GM11168 (cell line): Measurements from ENCODE around the gene ABR.

Experiments used
- in situ Hi-C: fragments of 300-500 bp; cut with MboI; formaldehyde crosslinking; loops from one replicate; pipeline ENCODE4 v1.12.0; 2022; ENCODE audit warnings: low sequenced_read_pairs; ENCODE audit not compliant: unreplicated experiment

ABR gene

DNA sequence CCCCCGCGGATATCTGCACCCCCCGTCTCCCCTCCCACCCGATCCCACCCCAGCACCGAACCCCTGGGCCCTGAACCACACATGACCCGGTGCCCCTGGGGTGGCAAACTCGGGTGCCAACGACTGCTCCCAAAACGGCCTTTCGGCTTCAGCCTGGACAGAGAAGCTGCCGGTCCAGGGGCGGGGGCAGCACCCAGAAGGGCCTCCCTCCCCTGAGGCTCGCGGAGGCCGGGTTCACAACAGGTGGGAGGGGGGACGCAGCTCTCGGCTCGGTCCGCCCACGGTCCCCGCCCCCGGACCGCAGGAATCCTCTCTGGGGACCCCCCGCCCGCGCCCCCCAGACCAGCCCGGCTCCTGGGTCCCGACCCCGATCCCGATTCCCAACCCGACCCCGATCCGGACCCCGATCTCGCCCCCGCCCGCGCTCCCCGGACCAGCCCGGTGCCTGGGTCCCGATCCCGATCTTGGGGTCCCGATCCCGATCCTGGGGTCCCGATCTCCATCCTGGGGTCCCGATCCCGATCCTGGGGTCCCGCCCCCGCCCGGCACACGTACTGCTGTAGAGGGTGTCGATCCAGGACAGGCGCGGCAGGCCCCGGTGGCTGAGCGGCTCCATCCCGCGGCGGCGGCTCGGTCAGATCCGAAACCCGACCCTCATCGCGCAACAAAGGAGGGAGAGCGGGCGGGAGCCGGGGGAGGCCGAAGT lies 516 bp downstream of the ABR start:
- in situ Hi-C loops: no loop called here

DNA sequence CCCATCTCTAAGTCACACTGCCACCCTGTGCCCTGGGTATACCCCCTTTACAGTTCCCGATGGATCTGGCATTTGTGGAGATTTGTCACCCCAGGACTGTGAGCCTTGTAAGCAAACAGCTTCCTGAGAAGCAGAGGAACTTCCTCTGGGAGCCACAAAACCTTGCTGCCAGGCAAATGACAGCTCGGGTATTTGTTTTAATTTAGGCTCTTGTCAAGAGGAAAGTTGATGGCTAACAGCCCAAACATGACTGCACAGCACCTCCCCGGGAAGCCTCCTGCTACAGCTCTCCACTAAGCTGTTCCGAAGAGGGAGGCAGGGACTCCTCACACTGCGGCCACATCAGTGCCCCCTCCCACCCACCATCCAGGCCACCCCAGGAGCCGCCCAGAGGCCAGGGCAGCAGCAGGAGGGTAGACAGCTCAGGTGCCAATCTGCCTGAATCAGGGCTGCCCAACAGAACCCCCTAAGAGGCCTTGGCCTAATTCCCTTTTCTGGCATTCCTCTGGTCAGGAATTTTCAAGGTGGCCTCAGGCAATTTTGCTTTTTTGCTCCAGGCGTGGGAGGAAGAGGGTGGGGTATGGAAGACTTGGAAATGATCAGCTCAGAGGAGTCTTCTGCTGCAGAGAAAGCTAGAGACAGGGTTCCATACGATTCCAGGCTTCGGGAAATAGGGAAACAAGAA lies 2.6 kb downstream of the ABR start:
- in situ Hi-C loops: no loop called here

DNA sequence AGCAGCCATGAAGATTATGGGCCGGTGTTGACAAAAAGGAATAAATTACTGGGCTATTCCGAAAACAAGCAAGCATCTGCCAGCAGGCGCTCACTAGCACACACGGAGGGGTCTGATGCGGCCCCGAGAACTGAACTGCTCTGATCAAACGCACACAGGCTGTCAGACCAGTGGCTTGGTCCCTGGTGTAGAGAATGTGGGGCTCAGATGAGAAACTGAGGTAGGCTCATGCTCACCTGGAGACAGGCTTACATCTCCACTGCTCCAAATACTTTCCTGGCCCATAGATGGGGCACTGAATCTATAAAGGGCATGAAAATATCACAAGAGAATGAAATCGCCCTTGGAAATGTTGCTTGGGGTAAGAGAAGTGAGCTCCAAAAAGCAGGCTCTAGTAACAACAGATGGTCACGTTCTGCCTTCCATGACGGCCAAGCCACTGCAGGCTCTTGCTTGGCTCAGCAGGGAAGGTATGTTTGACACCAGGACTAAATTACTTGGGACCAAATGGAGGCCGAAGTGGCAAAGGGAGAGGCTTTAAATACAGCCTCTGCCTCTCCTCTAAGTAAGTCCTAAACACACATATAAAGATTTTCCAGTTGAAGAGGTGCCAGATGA lies 5.4 kb downstream of the ABR start:
- in situ Hi-C loops: no loop called here

DNA sequence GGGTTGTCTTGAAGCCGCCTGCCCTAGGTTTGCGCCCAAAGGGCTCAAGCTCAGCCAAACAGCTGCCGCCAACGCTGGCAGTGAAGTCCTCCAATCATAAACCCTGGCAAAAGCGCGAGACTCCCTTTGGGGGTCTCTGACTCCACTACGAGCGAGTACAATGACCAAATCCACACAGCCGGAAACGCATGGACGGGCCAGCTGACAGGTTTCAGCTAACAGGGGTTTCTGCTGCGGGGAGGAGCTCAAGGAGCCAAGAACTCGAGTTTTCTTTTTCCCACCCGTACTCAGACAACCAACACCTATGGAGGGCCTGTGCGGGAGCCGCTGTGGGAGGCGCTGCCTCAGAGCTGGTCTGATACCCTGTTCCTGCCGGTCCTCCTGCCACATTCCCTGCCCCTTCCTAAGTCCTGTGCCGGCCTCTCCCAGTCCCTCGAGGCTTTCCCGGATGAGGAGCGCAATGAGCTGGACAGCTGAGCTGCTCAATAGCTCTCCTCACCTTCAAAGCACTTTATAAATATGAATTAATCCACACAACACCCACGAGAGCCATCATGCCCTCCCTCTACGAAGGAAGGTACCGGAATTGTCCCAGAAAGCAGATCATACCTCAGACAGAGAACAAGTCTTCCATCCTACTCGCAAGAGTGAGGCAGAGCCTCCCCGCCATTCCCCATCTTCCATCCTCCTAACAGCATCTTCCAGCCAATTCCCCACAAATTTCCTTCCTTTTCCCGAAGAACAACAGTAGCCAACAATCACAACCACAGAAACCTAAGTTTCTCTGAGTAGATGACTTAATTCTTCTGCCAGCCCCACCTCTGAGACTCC lies 6.1 kb downstream of the ABR start:
- in situ Hi-C loops: no loop called here

DNA sequence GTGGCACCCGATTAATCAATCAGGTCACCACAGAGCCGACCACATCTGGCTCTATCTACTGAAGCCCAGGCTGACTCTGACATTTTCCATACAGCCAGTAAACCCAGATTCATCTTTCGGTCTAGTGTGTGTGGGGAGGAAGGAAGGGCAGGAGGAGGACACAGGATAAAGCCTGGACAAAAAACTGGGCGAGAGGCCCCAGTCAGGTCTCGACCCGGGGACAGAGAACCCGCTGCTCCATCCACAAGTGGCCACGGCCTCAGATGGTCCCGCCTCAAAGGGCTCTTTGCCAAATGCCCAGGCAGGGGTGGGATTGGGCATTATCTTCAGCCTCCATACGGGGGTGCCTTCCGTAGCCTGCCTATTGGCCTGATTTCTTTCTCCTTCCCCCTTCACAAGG lies 7.8 kb downstream of the ABR start:
- in situ Hi-C loops: no loop called here

DNA sequence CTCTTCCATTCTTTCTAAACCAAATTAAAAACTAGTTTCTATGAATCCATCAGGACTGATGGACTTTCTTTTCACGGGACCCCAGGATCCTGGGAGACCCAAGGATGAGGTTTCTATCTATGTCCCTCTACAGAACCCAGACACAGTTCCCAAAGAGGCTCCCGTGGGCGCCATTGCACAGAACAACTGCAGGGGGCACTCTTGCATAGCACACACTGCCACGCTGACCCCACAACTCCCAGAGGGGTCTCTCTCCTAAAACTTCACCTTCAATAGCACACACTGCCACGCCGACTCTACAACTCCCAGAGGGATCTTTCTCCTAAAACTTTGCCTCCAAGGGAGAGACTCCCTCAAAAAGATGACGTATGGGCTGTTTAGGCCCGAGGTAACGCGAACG lies 9.0 kb downstream of the ABR start:
- in situ Hi-C loops: no loop called here

DNA sequence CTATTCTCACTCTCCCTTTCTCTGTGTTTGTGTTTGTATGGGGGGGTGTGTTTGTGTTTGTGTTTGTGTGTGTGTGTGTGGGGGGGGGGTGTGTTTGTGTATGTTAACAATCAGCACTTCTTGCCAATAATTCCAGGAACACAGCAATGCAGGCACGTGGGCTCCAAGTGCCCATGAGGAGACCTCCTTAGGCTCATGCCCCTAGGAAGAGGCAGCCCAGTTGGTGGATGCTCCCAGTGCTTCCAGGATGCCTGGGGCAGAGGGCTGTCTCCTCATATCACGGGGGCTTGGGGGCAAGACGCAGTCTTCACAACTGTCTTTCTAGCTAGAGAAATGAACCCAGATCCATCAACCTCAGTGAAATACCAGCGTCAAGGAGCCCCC lies 9.9 kb downstream of the ABR start:
- in situ Hi-C loops: no loop called here

DNA sequence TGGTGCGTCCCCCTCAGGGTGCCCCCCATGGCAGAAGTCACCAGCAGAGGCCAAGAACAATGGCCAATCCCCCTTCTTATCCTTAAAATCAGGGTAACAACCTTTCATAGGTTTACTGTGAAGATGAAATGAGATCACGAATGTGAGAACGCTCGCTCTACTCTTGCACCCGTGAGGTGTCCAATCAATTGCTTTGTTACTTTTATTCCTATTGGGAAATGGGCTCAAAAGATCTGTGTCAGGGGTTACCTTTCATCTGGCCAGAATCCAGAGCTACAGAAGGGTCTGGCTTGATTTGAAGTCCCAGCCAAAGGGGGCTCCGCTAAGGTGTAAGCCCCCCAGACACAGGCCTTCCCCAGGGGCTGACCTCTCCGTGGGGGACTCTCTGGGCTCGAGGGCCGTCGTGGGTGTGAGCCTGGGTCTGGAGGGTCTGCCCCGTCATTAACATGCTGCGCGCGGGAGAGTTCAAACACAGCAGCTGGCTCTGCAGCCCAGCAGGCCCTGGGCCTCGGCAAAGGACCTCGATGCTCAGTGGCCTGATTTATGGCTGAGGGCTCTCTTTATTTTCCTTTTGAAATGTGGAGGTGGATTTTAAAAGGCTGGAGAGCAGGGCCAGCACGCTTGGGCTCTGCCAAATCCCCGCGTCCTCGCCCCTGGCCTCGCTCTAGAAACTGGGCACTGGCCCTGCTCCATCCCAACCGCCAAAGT lies 10.4 kb downstream of the ABR start:
- in situ Hi-C loops: no loop called here

DNA sequence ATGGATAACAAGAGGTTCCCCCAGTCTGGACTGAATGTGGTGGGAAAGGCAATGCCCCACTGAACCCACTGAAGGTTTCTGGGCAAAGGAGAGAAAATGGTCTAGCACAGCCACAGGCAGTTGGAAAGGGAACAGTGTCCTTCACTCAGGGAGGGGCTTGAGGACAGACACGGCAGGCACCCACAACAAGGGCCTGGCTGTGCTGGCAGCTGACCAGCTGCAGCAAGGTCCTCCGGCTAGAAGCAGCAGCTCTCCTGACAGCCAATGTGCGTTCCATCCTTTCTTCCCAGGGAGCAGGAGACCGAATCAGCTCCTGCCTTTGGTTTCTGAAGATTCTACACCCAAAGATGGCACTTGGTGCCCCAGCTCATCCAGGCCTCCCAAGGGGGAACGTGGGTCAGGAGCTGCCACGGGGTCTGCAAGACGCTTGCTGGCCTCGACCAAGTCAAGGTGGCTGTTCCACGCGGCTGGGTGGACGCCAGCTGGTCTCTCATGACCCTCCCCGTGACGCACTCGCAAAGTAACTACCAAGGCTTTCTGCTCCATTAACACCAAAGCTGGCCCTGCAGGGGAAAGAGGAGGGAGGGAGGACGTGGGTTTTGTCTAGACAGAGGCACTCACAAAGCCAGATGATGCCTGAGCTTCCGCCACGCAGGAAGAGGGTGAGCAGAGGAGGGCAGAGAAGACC lies 11.1 kb downstream of the ABR start:
- in situ Hi-C loops: no loop called here

DNA sequence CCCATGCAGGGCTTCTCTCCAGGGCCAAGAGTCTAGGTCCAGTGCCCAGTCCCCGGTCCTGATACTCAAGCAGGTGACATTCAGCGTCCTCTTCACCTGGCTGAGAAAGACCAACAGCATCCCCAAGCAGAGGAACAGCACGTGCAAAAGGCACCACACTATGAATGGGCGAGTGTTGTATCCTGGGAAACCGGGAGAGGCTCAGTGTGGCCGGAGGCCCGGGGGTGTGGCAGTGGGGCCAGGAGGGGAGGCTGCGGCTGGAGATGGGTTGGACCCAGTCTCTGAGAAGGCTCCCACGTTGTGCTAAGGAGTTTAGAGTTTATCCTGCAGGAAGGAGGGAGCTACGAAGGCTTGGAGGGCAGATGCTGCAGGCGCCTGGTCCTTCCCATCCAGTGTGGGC lies 13.5 kb downstream of the ABR start:
- in situ Hi-C loops: no loop called here

DNA sequence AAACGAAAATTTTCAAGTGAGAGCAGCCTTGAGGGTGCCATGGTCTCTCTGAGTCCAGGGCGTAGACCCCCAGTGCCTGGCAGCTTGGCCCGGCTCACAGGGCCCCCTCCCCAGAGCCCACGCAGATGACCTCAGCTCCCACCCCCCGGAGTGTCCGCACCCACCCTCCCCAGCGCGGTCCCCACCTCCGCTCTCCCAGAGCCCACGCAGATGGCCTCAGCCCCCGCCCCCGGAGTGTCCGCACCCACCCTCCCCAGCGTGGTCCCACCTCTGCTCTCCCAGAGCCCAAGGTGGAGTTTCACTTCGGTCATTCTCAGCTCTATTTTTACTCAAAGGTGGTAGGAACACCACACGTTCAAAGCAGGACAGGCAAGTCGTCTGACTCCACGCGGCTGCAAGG lies 13.9 kb downstream of the ABR start:
- in situ Hi-C loops: no loop called here

DNA sequence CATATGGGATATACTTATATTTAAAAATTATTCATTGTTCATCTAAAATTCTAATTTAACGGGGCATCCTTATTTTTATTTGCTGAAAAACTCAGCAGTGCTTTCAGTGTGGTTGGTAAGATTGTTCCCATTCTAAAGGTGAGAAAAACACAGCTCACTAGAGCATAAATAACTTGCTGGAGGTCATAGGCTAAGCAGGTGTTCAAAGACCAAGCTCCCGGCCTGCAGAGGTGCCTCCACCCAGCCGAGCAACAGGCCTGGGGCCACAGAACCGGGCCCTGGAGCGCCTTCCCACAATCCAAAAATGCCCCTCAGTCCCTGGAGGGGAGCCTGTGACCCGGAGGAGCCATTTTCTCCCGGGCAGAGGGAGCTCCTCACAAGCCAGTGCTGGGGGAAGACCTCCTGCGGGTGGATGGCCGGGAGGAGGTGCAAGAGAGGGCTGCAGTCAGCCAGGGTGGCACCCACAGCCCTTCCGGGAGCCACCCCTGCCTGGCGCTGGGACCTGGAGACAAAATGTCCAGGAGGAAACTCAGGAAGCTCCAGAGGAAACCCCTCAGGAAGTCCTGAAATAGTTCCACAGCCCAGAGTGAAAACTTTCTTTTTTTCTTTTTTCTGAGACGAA lies 14.7 kb downstream of the ABR start:
- in situ Hi-C loops: no loop called here

DNA sequence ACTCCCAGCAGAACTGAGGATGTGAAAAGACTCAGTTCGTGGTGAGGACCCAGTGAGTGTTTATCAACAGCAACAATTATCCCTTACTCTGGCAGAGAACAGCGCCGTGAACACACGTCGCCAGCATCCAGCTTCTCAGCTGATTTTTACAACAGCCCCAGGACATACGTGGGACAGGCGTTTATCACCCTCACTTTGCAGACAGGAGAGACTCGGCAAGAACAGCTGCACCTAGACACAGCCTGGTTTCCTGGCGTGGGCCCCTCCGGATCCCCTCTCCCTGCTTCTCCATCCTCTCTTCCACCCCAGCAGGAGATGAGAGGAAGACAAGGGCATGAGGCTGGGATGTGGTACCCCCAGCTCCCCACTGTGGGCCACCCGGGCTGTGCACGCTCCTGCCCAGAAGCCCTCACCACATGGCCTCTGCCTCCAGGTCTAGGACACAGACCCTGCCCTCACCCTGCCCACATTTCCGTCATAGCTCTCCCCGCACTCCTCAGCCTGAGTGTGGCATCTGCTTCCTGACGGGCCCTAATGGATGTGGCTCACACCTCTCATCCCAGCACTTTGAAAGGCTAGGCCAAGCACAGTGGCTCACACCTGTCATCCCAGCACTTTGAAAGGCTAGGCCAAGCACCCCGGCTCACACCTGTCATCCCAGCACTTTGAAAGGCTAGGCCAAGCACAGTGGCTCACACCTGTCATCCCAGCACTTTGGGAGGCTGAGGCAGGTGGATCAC lies 17.5 kb downstream of the ABR start:
- in situ Hi-C loops: no loop called here

DNA sequence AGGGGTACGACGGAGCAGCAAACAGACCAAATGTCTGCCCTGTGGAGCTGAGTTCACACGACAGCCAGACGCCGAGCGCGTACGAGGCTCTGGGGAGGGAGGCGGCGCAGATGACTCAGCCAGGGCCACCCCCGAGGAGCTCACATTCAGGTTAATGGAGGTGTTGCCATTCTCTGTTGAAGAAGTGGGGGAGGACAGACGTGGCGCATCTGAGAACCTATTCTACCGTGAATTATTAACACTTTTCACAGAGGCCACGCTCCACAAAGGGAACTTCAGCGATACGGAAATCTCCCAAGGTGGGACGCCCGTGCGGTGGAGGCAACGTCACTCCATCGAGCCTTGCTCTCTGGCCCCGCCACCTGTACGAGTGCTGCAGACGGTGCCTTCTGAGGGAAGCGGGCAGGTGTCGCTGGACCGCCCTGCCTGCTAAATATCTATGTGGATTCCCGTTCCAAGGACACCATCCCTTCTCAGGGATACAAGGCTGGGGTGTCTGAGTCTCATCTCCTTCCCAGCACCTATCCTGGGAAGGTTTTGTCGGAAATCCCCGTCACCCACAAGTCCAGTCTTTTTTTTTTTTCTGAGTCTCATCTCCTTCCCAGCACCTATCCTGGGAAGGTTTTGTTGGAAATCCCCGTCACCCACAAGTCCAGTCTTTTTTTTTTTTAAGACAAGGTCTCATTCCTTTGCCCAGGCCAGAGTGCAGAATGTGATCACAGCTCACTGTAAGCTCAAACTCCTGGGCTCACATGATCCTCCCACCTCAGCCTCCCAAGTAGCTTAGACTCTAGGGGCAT lies 19.0 kb downstream of the ABR start:
- in situ Hi-C loops: no loop called here

DNA sequence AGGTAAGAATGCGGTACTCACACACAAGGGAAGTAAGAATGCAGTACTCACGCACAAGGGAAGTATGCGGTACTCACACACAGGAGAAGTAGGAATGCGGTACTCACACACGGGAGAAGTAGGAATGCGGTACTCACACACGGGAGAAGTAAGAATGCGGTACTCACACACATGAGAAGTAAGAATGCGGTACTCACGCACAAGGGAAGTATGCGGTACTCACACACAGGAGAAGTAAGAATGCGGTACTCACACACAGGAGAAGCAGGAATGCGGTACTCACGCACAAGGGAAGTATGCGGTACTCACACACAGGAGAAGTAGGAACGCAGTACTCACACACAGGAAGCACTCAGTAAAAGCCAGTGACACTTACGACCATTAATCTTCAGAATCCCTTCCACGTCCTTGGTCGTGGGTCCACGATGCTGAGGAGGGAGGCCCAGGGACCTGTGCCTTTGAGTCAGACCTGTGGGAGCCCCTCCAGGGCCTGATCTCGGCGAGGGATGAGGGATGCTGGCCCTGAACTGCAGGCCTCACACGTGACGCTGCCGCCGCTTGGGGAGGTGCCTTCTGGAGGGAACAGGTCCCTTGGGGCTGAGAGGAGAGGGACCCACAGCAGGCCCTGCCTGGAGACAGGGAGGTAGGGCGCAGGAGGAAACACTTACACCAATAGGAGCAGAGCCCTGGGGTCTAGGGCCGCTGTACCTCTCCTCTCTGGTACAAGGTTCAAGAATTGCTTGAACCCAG lies 20.2 kb downstream of the ABR start:
- in situ Hi-C loops: no loop called here

DNA sequence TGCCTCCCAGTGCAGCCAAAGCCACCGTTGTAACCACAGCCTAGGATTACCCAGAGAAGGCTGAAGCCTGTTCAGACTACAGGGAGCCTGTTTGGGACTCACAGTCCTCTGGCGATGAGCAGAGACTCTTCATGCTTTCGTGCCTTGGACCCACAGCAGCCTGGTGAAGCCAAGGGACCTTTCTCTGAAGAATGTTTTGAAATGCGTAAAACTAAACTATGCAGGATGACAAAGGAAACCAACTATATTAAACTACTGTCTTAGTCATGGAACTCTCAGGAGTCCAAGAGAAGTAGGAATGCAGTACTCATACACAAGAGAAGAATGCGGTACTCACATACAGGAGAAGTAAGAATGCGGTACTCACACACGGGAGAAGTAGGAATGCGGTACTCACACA lies 20.9 kb downstream of the ABR start:
- in situ Hi-C loops: no loop called here

DNA sequence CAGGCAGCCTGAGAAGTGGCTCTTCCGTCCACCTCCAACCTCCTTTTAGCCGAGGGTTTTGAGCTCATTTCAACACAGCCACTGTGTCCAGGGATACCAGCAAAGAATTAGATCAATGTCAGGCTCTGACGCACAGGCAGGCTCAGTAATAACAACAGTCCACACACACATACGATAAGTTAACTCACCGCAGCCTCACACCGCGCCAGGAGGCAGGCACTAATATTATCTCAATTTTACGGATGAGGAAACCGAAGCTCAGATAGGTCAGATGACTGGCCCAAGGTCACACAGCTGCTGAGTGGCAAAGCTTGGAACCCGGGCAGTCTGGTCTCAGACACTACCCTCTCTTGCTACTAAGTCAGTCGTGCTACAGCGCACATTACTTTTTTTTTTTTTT lies 22.9 kb downstream of the ABR start:
- in situ Hi-C loops: no loop called here
